Spleen (tissue), 7 donors: ENCODE results near the gene YOD1.

Experiments
- CTCF ChIP-seq, 11 experiments: fragments of 200-600 bp in 7 of 11; fragments of 450-650 bp in 4 of 11; sonication (generic) in 4 of 11; IDR thresholded peaks in 8 of 11; conservative IDR thresholded peaks in 3 of 11; 1 replicate in 7 of 11; 2 replicates in 4 of 11; pipeline versions ENCODE4 v1.4.0 to v1.8.0; 2016 to 2021; ENCODE audit warnings: antibody characterized with exemption in 11 of 11, inconsistent platforms in 4 of 11, mild to moderate bottlenecking in 1 of 11
- POLR2AphosphoS5 ChIP-seq, 3 donors: sonication (generic); formaldehyde crosslinking; IDR thresholded peaks; one replicate each; pipeline ENCODE4 v1.5.1; 2017; ENCODE audit warnings: antibody characterized with exemption in 3 of 3
- donor health status: DM: no; HTN: no; CAD: no; lungs with moderate emphysema.
- donor health status: DM: no; HTN: no; CAD: no.
- donor health status: DM: no; HTN: no; CAD: no.

- TF ChIP-seq CTCF (IDR thresholded peaks at IDR 0.05 in 8 of 11, conservative IDR thresholded peaks at IDR 0.05 in 3 of 11) (no peak), POLR2AphosphoS5 (IDR thresholded peaks at IDR 0.05) (no peak)
Measured at GRCh38 chr1:207055386-207056001, 4.5 kb upstream of the YOD1 start.
